Activated T-cell treated with anti-CD3 and anti-CD28 coated beads for 4 hours (primary cell): ENCODE results near the gene ACOX1.

Source experiments
- DNase-seq: peaks from one replicate; pipeline ENCODE4 v3.0.0-alpha.2; 2020

ACOX1 gene

GRCh38 chr17:75902406-75902805, 76.6 kb downstream of the ACOX1 start:
- no peak for DNase-seq

- DNase-seq: no peak
These were observed 77.2 kb downstream of the ACOX1 start for GRCh38 chr17:75901727-75902126.

GRCh38 chr17:75900691-75901533, 78.1 kb downstream of the ACOX1 start:
- DNase-seq: no peak

GRCh38 chr17:75899767-75900468, 79.0 kb downstream of the ACOX1 start:
- DNase-seq: no peak

- DNase-seq: no peak
These were observed 79.6 kb downstream of the ACOX1 start for GRCh38 chr17:75899353-75899752.

GRCh38 chr17:75898791-75899190, 80.2 kb downstream of the ACOX1 start:
- no peak for DNase-seq

- no peak for DNase-seq
These were observed 80.9 kb downstream of the ACOX1 start for GRCh38 chr17:75898065-75898464.

GRCh38 chr17:75897160-75898019, 81.6 kb downstream of the ACOX1 start:
- DNase-seq: no peak

- peak; percentile 71 for DNase-seq
These were observed 82.4 kb downstream of the ACOX1 start, which contains the start of gene TRIM65 for GRCh38 chr17:75896415-75897159. Gene TRIM65 (minus strand): TSS chr17:75896951. CDS start chr17:75896937, 14 bp downstream.

- DNase-seq: no peak
These were observed 83.4 kb downstream of the ACOX1 start for GRCh38 chr17:75895370-75896155.

- no peak for DNase-seq
These were observed 84.8 kb downstream of the ACOX1 start for GRCh38 chr17:75894049-75894733.

- no peak for DNase-seq
These were observed 85.5 kb downstream of the ACOX1 start for GRCh38 chr17:75893305-75894048.

- DNase-seq: no peak
These were observed 86.3 kb downstream of the ACOX1 start for GRCh38 chr17:75892556-75893224.

GRCh38 chr17:75891605-75892555, 87.1 kb downstream of the ACOX1 start:
- DNase-seq: no peak
